ENCODE measurements around the gene RBM47. TPM values are rescaled to one million over a fixed set of nuclear protein-coding genes. Genes with fewer than 3 reads are reported as not detected.

Gene RBM47
- total and polyA plus RNA-seq, 2 donors (not counting 1 experiment from before 2014, with no cell fraction given): 5.6 to 12.9 TPM

DNA sequence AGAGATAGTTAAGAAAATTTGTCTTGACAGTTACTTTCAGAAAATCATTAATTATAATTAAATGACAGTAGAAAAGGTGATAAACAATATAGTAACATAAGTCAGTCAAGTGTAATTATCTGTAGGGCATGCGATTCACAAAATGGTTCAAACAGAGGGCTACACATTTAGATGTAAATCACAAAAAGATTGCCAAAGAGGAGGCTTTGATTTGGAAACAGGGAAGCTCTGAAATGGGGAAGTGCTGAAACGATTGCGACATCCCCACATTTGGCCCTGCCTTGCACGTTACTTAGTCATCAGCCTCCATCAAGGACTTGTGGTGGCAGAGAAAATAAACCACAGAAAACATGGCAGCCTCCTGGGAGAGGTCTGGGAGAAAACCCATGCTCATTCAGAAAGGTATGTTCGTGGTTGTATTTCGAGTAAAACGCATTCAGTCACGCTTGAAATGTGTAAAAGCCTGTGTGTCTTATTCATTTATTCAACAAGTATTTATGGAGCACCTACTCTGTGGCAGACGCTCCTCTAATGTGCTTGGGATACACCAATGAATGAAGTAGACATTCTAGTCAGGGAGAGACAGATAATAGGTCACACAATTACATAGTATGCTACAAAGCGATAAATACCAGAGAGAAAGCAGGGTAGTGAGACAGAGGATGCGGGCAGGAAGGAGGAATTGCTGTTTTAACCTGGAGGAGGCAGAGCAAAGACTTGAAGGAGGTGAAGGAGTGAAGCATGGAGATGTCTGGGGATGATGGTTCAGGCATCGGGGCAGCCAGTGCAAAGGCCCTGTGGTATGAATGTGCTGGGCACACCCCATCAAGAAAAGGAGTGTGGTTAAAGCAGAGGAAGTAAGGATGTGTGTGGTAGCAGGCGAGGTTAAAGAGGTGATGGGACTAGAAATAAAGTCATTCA is 7.8 kb downstream of the RBM47 start:
- no peaks in the 10 kb centered on the region for H3K27me3 ChIP-seq (replicated peaks in 1 of 4; ENCODE audit: control extremely low read depth in 1 of 4, control insufficient read depth in 3 of 4, insufficient read depth in 4 of 4, low read length in 3 of 4)
- peak overlapping the region in 1 of 5 experiments; percentile 5 for H3K4me3 ChIP-seq (ENCODE audit: control extremely low read depth in 1 of 5, extremely low read depth in 1 of 5, insufficient read depth in 1 of 5, low read depth in 2 of 5, low read length in 4 of 5)
- peaks cover 0 to 4% (median 0%) of the 10 kb centered on the region in 3 donors for H3K9me3 ChIP-seq (ENCODE audit: control extremely low read depth in 1 of 3, control insufficient read depth in 2 of 3, insufficient read depth in 1 of 3, low read length in 2 of 3)
- H3K27me3 Mint-ChIP-seq: peaks cover 3% of the 10 kb centered on the region
- WGBS (ENCODE audit: insufficient coverage): 74% methylated on average over 3 of the region's 13 CpGs
- H3K9ac ChIP-seq (ENCODE audit: low read length): no peak overlapping the region
- peak overlapping the region; percentile 47 for H3K4me3 Mint-ChIP-seq
- H2AFZ ChIP-seq (ENCODE audit: insufficient read depth, low read depth, low read length, poor library complexity, severe bottlenecking): peak overlapping the region; percentile 41
- no peaks in the 10 kb centered on the region for H3K9me3 Mint-ChIP-seq (ENCODE audit: insufficient read depth)
- ChIA-PET POLR2A (no interaction called here), CTCF (no interaction called here)
- ATAC-seq (ENCODE audit: low read depth): peak; percentile 88
- intact Hi-C loops (cut with micrococcal nuclease): loop anchor here (1.0 to 10.0 kb wide), 5 partner anchors 8 to 567 kb away; partner anchors contain the start of gene N4BP2
- peaks cover 12 to 17% of the 10 kb centered on the region in 2 donors for H3K4me1 ChIP-seq (ENCODE audit: control insufficient read depth in 2 of 2, insufficient read depth in 2 of 2, low read length in 2 of 2)
- DNase-seq: peak; percentile 75
- no peaks in the 10 kb centered on the region for H3K36me3 ChIP-seq (replicated peaks in 1 of 2; ENCODE audit: control extremely low read depth in 1 of 2, control insufficient read depth in 1 of 2, extremely low read depth in 1 of 2, insufficient read depth in 2 of 2, low read length in 1 of 2)
- no peaks in the 10 kb centered on the region for H4K20me1 ChIP-seq (ENCODE audit: control insufficient read depth, insufficient read depth, low read length, poor library complexity, severe bottlenecking)
- peak overlapping the region; percentile 62 for H3K27ac Mint-ChIP-seq
- peaks cover 14% of the 10 kb centered on the region for H3K4me1 Mint-ChIP-seq
- no peaks in the 10 kb centered on the region for H3K79me2 ChIP-seq (ENCODE audit: control insufficient read depth, insufficient read depth, low read length)
- H3K27ac ChIP-seq (ENCODE audit: low read length in 2 of 2): no peak overlapping the region
- peak overlapping the region; percentile 24 for H3K4me2 ChIP-seq (replicated peaks; ENCODE audit: low read depth, low read length, poor library complexity, severe bottlenecking)
- TF ChIP-seq EZH2 (IDR thresholded peaks at IDR 0.05; ENCODE audit: borderline replicate concordance, insufficient read depth, low read depth, low read length, poor library complexity, severe bottlenecking): no peak
- TF ChIP-seq CTCF (IDR thresholded peaks at IDR 0.05): no peak

DNA sequence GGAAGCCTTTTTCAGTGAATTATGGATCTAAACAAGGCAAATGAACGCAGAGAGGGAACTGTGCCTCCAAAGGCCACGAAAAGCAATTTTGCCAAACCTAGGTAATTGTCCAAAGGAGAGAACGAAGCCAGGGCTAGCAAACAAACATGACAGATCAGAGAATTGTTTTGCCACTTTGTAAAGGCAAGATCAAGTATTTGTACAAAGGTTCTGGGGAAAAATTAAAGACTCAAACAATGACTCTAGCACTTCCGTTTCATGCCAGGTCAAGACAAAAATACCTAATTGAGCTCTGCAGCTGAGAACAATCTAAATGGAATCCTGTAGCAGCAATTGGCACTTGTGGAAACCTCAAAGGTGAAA is 8.5 kb downstream of the RBM47 start:
- H3K4me1 ChIP-seq (ENCODE audit: control insufficient read depth in 2 of 2, insufficient read depth in 2 of 2, low read length in 2 of 2): peaks cover 12 to 17% of the 10 kb centered on the region in 2 donors
- intact Hi-C loops (cut with micrococcal nuclease): loop anchor here (1.0 to 10.0 kb wide), 5 partner anchors 9 to 566 kb away; partner anchors contain the start of gene N4BP2
- H3K27ac ChIP-seq (ENCODE audit: low read length in 2 of 2): no peak overlapping the region
- H2AFZ ChIP-seq (ENCODE audit: insufficient read depth, low read depth, low read length, poor library complexity, severe bottlenecking): peak overlapping the region; percentile 41
- peak overlapping the region; percentile 17 for H3K27ac Mint-ChIP-seq
- WGBS (ENCODE audit: insufficient coverage): 77% methylated on average over 3 of the region's 4 CpGs
- H3K4me1 Mint-ChIP-seq: peaks cover 14% of the 10 kb centered on the region
- no peaks in the 10 kb centered on the region for H3K9me3 Mint-ChIP-seq (ENCODE audit: insufficient read depth)
- H4K20me1 ChIP-seq (ENCODE audit: control insufficient read depth, insufficient read depth, low read length, poor library complexity, severe bottlenecking): no peaks in the 10 kb centered on the region
- H3K9ac ChIP-seq (ENCODE audit: low read length): no peak overlapping the region
- H3K9me3 ChIP-seq (ENCODE audit: control extremely low read depth in 1 of 3, control insufficient read depth in 2 of 3, insufficient read depth in 1 of 3, low read length in 2 of 3): peaks cover 0 to 4% (median 0%) of the 10 kb centered on the region in 3 donors
- no peak overlapping the region for H3K4me3 ChIP-seq (ENCODE audit: control extremely low read depth in 1 of 5, extremely low read depth in 1 of 5, insufficient read depth in 1 of 5, low read depth in 2 of 5, low read length in 4 of 5)
- no peak overlapping the region for H3K4me3 Mint-ChIP-seq
- H3K79me2 ChIP-seq (ENCODE audit: control insufficient read depth, insufficient read depth, low read length): no peaks in the 10 kb centered on the region
- H3K4me2 ChIP-seq (replicated peaks; ENCODE audit: low read depth, low read length, poor library complexity, severe bottlenecking): peak overlapping the region; percentile 24
- DNase-seq: no peak
- ATAC-seq (ENCODE audit: low read depth): no peak
- ChIA-PET POLR2A (no interaction called here), CTCF (no interaction called here)
- no peaks in the 10 kb centered on the region for H3K27me3 ChIP-seq (replicated peaks in 1 of 4; ENCODE audit: control extremely low read depth in 1 of 4, control insufficient read depth in 3 of 4, insufficient read depth in 4 of 4, low read length in 3 of 4)
- TF ChIP-seq CTCF (IDR thresholded peaks at IDR 0.05): no peak
- TF ChIP-seq EZH2 (IDR thresholded peaks at IDR 0.05; ENCODE audit: borderline replicate concordance, insufficient read depth, low read depth, low read length, poor library complexity, severe bottlenecking): no peak
- H3K36me3 ChIP-seq (replicated peaks in 1 of 2; ENCODE audit: control extremely low read depth in 1 of 2, control insufficient read depth in 1 of 2, extremely low read depth in 1 of 2, insufficient read depth in 2 of 2, low read length in 1 of 2): no peaks in the 10 kb centered on the region
- H3K27me3 Mint-ChIP-seq: no peaks in the 10 kb centered on the region

Data from B cell (primary cell).